ENCODE data around the gene C1orf116. TPM values are rescaled to one million over a fixed set of nuclear protein-coding genes. Genes with fewer than 3 reads are reported as not detected.
A peak's percentile ranks its signal among the peaks of the same experiment; 100 is the strongest.

C1orf116 gene
- total RNA-seq, 2 donors from 2014 or later = 0.06 TPM; not detected in 1

DNA sequence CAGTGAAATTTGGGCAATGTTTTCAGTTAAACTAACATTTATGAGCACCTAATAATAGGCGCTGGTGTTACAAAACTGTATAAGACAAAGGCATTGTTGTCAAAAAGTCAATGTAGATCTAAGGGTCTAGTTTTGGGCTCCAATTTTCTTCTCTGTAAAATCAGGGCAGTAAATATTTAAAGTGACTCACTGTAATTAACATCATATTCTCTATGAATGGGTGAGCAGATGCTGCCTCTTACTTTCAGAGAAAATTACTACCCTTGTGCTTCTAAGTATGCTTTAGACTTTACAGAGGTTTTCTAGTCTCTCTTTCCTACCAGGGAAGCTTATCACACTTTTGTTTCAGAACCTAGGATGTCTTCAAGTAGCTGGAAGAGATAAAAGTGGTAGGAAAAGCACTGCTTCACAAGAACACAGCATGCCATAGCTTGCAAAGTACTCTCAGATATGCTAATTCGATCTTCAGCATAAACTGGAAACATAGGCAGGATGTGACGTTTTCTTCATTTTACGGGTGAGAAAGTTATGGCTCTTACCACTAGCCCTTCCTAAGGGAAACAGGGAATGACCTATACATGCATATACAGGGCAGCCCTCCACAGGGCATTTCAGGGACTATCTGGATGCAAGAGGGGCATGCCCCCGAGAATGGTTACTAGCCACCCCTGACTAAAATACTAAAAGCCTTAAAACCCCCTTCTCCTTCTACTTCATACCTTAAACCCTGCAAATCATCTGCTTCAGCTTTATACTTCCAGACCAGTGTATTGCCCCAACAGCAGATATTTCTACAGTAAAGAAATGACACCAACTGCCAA, 2.6 kb downstream of the C1orf116 start:
- DNase-seq (ENCODE audit: low spot score in 2 of 2) (no peak), ATAC-seq (no peak)
- no peaks in the 10 kb centered on the region for H3K9me3 Mint-ChIP-seq
- H3K27ac Mint-ChIP-seq = no peak overlapping the region
- no peaks in the 10 kb centered on the region for H3K36me3 Mint-ChIP-seq

DNA sequence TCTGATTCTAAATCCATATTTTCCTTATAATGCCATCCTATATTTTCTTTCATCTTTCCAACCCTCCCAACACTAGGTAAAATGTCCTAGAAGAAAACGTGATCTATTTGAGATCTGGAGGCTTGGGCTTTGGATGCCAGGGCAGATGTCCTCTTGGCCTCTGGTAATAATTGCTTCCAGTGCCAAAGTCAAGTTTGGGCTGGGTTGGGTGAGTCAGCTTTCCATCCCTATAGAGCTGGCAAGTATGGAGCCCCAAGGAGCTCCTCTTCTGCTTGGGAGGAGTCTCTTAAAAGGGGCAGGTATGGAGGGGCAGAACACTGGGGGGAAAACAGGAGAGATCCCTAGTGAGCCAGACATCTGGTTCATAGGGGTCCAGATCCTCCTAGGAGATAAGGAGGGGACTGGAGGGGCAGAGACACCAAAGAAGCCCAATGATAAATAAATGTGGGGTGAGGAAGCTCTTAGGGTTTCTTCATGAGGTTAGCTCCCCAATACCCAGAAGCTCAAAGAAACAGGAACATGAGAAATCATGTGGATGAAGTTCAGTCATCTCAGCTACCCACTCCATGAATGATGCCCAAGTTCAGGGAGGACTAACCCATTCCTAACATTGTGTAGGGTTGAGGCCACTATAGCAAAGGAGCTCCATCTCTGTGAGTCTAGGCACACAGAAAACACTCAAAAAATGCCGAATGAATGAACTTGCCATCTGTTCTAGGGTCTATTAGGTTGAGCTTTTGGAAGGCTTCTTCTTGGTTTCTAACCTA, 3.5 kb downstream of the C1orf116 start:
- Mint-ChIP-seq H3K9me3 (no peaks in the 10 kb centered on the region), H3K27ac (no peak overlapping the region), H3K36me3 (no peaks in the 10 kb centered on the region)
- ATAC-seq (no peak), DNase-seq (ENCODE audit: low spot score in 2 of 2) (no peak)

DNA sequence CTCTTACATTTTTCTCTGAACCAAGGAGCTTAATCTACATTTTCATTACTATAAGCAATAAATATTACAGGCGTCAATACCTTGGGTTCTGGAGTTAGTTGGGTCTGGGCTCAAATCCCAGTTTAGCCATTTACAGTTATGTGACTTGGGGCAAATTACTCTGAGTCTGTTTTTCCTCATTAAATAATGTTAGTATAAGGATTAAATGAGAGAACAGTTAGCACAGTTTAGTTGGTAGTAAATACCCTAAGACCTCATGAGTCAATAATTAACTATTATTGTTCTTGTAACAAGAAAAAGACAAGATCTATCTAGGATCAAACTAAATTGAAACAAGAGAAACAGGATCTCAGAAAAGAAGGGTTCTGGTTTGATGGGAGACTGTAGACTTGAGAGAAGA, 4.6 kb downstream of the C1orf116 start:
- no peaks in the 10 kb centered on the region for H3K36me3 Mint-ChIP-seq
- H3K9me3 Mint-ChIP-seq = no peaks in the 10 kb centered on the region
- DNase-seq (ENCODE audit: low spot score in 2 of 2) = no peak
- H3K27ac Mint-ChIP-seq = no peak overlapping the region
- no peak for ATAC-seq

DNA sequence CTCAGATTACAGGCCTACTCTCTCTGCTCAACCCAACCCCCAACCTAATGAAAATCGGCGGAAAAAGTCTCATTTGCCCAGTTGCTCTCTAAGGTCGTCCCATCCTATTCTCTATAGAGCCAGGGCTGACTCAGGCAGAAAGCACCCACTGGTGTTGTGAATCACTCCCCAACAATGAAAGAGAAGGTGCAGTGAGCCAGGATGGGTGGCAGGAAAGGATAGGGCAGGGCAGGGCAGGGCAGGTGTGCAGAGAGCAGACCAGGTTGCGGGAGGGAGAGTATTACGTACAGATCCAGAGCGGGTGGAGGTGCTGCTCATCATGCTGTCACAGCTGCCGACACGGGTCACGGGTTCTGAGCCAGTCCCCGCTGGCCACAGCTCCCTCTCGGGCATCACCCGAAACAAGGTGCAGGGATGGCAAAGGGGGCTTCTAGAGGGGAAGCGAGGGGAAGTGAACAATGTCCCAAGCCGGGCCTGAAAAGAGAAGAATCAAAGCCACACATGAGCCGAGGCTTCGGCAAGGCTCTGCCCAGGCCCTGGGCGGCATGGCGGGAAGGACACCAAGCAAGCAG, 5.3 kb downstream of the C1orf116 start:
- no peaks in the 10 kb centered on the region for H3K9me3 Mint-ChIP-seq
- no peak for ATAC-seq
- H3K27ac Mint-ChIP-seq = no peak overlapping the region
- DNase-seq (ENCODE audit: low spot score in 2 of 2) = no peak
- H3K36me3 Mint-ChIP-seq = no peaks in the 10 kb centered on the region

DNA sequence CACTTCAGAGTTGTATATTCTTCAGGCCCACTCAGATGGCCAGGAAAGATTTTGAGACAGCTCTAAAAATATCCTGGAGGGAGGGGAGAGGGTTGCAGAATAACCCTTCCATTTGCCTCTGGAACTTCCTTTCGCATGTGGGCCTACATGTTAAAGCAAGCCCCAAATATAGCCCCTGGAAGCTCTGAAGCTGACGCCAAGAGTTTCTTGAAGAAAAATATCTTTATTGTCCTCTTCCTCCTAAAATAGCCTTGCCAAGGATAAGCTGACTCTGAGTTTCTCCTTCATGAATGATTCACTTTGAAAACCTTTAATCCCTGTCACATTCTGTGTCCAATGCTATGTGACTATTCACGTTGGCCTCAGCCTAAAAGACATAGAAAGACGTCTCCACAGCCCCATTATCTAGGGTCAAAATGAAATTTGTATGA, 6.4 kb downstream of the C1orf116 start:
- no peak for ATAC-seq
- H3K36me3 Mint-ChIP-seq = no peaks in the 10 kb centered on the region
- no peak for DNase-seq (ENCODE audit: low spot score in 2 of 2)
- no peaks in the 10 kb centered on the region for H3K9me3 Mint-ChIP-seq
- H3K27ac Mint-ChIP-seq = no peak overlapping the region

DNA sequence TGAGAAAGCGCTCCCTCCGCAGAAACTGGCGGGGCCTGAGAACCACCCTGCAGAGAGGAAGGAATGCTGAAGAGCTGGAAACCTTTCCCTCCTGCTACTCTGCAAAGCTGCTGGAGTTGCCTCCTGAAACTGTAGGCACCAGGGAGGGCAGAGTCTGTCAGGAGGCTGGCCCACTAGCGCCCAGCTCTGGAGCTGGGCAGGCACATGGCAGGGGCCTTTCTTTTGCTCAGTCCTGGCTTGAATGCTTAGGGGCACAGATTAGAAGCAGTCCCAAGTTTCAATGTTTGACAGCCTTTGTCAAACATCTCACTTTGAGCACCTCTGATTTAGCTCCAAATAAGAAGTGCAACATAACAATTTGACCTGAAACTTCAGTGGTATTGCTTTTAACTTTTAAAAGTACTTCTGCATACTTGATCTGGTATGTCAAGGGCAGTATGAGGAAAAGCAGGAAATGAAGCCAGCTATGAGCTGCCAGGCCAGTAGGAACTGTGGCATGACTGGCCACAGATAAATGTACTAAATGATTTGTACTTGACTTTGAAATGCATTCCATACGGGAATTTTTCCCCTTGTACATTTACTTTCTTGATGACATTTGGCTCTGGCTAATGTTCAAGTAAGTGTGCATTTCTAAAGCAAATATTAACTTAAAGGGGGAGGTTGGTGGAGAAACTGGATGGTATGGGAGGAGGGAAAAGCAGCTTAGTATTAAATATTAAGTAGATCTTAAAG, 7.2 kb downstream of the C1orf116 start:
- Mint-ChIP-seq H3K36me3 (no peaks in the 10 kb centered on the region), H3K9me3 (no peaks in the 10 kb centered on the region), H3K27ac (no peak overlapping the region)
- ATAC-seq (no peak), DNase-seq (ENCODE audit: low spot score in 2 of 2) (no peak)

DNA sequence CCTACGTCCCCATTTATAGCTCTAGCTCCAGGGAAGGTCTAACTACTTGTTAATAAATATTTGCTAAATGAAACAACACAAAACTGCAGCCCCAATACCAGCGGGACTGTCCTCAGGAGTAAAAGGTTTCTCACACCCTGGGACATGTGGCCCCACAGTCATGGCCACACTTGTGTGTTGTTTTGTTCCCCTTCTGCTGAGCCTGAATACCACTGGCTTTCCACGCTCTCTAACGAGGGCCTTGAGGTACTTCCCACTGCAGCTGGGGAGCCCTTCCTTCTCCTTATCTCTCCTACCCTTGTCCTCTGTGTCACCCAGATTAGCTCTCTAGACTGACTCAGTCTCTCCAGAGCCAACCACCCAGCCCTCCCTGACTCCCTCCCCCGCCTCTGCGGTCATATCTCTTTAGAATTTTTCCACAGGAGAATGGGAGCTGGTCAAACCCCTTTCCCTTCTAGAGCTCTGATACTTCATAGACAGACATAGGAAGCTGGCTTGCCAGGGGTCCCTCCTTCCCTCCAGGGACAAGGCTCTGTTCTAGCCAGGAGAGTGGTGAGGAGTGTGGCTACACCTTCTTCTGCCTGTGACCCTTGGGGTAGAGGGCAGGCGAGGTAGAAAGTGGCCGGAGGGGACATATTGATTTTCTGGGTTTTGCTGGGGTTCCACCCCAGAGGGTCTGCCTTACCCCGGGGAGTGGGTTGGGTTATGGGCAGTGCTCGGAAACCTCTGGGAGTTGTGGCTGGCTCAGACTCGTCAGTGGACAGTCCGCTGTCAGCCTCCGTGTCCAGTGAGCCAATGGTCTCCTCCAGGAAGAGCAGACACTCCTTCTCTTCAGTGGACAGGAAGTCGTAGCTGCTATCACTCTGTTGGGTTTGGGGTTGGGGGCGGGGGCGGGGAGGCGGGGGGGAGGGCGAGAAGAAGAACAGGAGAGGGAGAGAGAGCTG, 8.1 kb downstream of the C1orf116 start:
- ATAC-seq (peak in 1 of 2 donors; percentile 75), DNase-seq (ENCODE audit: low spot score in 2 of 2) (no peak)

DNA sequence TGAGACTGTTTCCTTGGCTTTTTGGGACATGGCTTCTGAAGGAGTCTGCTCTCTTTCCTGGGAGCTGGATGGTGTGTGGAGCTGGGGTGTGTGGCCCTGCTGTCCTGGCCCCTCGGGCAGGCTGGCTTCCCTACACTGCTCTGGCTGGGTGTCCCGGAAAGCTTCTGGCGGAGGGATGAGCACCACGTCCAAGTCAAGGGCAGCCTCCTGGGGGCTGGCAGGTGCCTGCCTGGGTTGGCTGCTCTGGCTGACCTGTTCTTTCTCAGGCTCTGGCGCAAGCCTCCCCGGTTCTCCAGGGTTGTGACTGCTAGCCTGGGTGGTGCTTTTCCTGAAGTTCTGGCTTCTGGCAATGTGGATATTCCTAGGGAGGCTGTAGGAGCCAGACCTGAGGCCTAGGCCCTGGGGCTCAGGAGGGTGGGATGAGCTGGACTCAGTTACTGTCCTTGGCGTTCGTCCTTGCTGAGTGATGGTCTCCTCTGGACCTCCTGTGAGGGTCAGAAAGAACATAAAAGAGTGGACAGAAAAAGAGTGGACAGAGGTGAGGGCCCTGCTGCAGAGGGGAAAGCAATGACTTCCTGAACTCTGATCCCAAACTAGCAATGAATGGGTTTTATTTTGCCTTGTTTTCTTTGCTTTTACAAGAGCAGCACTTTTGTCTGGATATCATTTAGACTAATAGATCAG, 9.4 kb downstream of the C1orf116 start:
- ATAC-seq = no peak
- Mint-ChIP-seq H3K27ac (peak overlapping the region; percentile 27 to 28), H3K36me3 (no peaks in the 10 kb centered on the region), H3K9me3 (no peaks in the 10 kb centered on the region)
- DNase-seq (ENCODE audit: low spot score in 2 of 2) = no peak

More for the DNA sequence above, 8.1 kb downstream of the C1orf116 start:
- Mint-ChIP-seq H3K27ac (no peak overlapping the region), H3K36me3 (no peaks in the 10 kb centered on the region), H3K9me3 (no peaks in the 10 kb centered on the region)

DNA sequence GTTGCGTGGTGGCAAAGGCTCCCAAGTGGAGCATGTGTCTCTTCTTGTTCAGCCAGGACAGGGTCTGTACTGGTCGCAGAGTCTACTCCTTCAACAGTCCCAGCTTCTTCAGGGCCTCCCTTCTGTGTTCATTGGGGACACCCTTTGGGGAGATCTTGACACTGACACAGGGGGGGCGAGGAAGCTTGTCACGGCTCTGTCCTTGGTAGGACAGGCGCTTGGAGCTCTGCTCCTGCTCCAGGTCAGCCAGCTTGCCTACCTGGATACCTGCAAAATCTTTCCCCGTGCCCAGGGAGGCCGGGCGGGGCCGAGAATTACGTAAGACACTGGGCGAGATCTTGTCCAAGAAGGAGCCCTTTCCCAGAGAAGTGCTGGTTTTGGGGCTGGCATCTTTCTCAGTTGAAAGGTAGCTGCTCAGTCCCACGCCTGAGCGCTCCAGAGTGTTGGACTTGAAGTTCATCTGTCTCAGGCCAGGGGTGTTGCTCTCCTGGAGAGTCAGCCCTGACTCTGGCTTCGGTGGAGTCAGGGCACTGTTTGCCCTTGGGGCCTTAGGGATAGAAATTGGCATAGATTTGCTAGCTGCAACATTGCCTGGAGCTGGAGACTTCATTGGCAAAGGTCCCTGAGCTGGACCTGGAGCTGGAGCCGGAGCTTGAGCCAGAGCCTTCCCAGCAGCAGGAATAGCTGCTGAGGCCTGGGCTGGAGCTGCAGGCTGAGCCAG, 10.5 kb downstream of the C1orf116 start:
- Mint-ChIP-seq H3K9me3 (no peaks in the 10 kb centered on the region), H3K36me3 (no peaks in the 10 kb centered on the region), H3K27ac (no peak overlapping the region)
- no peak for DNase-seq (ENCODE audit: low spot score in 2 of 2)
- no peak for ATAC-seq

DNA sequence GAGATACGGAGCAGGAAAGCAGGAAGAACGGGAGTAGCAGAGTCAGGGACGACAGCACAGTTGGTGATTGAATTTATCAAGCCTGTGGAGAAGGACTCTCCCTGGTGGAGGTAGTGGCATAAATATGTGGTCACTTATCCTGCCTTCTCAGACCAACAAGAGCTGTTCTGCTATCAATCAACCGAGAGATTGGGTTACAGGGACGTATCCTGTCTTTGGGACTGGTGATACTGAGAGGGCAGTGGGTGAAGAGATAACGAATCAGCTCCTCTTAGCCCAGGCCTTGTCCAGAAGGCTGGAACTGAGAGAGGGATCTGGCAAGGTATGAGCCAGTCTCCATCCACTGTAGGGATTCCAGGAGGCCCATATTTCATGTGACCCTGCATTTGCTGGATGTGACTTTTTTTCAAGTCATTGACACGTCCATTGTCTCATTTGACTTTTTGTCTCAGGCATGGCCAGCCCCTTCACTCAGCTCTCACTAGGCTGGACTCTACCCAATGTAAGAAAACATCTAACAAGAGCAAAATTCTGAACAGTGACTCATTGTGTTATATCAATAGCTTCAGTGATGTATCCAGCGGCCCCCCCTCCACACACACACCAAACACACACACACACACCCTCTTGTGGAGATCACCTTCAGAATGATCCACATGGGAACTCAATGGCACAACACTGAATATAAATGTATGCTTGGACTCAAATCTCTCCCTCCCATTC, 11.3 kb downstream of the C1orf116 start:
- no peak for ATAC-seq
- peak overlapping the region in 1 of 2 donors; percentile 22 for H3K27ac Mint-ChIP-seq
- H3K9me3 Mint-ChIP-seq = no peaks in the 10 kb centered on the region
- H3K36me3 Mint-ChIP-seq = no peaks in the 10 kb centered on the region
- DNase-seq (ENCODE audit: low spot score in 2 of 2) = no peak

DNA sequence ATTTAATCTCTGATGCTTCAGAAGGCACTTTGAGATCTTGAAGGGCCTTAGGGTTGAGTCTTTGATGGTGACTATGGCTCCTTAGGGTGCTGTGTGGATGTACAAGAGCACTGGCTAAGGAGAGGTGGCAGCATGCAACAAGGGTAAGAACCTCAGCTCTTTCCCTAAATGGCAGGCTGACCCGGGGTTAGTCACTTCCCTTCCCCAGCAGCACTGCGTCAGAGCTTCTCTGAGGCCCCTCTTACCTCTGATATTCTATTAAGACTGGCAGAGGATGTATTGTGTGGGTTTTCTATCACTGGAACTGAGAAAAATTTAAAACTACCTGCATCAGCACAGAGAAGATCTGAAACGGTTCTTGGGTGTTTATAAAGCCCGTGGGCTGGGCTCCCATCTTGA, 11.8 kb downstream of the C1orf116 start:
- H3K27ac Mint-ChIP-seq = peak overlapping the region in 1 of 2 donors; percentile 22
- no peak for DNase-seq (ENCODE audit: low spot score in 2 of 2)
- H3K9me3 Mint-ChIP-seq = no peaks in the 10 kb centered on the region
- H3K36me3 Mint-ChIP-seq = no peaks in the 10 kb centered on the region
- no peak for ATAC-seq

DNA sequence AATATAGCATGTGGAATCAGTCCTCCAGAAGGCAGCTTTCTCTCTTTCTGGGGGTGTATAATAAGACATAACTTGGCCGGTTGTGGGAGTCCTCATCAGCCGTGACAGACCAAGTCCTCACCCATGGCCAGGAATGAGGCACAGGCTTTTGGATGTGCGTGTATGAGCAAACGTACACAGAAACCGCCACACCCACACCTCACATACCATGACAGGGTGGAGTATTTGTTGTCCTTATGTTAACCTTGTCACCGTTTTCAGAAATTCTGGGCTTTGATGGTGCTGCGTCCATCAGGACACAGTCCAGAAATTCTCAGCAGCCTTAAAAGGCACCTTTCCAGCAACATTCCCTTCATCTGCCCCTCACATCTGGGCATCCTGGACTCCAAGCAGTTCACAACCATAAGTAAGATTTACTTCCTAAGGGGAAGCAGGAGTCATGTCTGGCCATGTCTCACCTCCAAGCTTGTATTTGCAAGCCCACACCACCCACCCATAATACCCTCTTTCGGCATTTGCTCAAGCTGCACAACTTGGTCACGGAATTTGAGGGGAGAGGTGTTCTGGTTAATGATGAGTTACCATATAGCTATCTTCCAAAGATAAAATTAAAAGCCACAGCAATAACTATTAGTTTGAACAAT, 12.4 kb downstream of the C1orf116 start:
- no peak for DNase-seq (ENCODE audit: low spot score in 2 of 2)
- Mint-ChIP-seq H3K9me3 (no peaks in the 10 kb centered on the region), H3K36me3 (no peaks in the 10 kb centered on the region), H3K27ac (no peak overlapping the region)
- no peak for ATAC-seq

DNA sequence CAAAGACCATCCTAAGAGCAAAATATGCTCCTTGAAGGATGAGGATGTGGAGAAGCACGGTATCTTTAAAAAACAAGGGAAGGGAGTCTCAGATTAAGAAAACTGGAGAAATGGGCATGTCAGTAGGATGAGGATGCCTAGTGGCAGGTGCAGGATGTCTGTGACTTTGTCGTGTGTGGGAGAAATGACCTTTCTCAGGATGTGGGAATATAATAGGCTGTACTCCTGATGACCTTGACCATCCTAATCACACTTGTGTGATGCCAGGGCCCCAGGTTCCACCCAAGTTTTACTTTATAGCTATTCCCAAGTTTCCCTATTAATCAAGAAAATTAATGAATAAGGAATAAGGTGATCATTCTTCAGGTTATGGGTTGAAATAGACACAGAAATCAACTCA, 12.9 kb downstream of the C1orf116 start:
- H3K36me3 Mint-ChIP-seq = no peaks in the 10 kb centered on the region
- DNase-seq (ENCODE audit: low spot score in 2 of 2) = no peak
- no peak overlapping the region for H3K27ac Mint-ChIP-seq
- no peak for ATAC-seq
- no peaks in the 10 kb centered on the region for H3K9me3 Mint-ChIP-seq

DNA sequence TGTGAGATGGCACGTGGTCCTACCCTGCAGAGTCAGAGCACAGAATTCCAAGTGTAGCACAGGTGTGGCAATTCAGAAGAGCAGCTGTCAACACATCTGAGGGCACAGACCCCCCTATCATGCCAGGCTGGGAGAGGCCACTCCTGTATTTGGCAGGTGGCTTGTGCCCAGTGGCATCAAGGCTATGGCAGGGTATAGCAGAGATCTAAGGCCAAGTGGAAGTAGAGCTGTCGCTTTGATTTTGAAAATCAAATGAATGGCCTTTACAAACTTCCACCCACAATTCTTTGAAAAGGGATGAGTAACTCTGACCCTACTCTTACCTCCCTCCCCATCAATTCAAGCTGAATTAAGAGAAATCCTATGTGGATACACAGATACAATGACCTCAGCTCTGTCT, 13.4 kb downstream of the C1orf116 start:
- Mint-ChIP-seq H3K27ac (no peak overlapping the region), H3K9me3 (no peaks in the 10 kb centered on the region), H3K36me3 (no peaks in the 10 kb centered on the region)
- DNase-seq (ENCODE audit: low spot score in 2 of 2) (no peak), ATAC-seq (no peak)
